ENCODE measurements around the gene RNF166.

DNA sequence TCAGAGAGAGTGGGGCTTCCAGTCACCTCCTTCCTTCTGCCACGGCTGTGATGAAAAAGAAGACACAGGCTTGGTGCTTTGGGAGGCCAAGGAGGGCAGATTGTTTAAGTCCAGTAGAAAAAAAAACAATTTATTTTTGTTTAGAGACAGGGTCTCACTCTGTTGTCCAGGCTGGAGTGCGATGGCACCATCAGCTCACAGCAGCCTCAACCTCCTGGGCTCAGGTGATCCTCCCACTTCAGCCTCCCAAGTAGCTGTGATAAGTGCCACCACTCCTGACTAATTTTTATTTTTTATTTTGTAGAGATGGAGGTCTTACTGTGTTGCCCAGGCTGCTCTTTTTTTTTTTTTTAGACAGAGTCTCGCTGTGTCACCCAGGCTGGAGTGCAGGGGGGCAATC, 40.6 kb downstream of the RNF166 start:
- TF ChIP-seq, protein P1, sequence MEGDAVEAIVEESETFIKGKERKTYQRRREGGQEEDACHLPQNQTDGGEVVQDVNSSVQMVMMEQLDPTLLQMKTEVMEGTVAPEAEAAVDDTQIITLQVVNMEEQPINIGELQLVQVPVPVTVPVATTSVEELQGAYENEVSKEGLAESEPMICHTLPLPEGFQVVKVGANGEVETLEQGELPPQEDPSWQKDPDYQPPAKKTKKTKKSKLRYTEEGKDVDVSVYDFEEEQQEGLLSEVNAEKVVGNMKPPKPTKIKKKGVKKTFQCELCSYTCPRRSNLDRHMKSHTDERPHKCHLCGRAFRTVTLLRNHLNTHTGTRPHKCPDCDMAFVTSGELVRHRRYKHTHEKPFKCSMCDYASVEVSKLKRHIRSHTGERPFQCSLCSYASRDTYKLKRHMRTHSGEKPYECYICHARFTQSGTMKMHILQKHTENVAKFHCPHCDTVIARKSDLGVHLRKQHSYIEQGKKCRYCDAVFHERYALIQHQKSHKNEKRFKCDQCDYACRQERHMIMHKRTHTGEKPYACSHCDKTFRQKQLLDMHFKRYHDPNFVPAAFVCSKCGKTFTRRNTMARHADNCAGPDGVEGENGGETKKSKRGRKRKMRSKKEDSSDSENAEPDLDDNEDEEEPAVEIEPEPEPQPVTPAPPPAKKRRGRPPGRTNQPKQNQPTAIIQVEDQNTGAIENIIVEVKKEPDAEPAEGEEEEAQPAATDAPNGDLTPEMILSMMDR (IDR thresholded peaks at IDR 0.05): no peak
- TF ChIP-seq GTF2I (CRISPR knock-in tag; conservative IDR thresholded peaks at IDR 0.05): no peak
- no peak for TF ChIP-seq JUN (CRISPR knock-in tag; IDR thresholded peaks at IDR 0.05)
- no peak for TF ChIP-seq FOXK1 (CRISPR knock-in tag; IDR thresholded peaks at IDR 0.05)
- TF ChIP-seq, protein P2, sequence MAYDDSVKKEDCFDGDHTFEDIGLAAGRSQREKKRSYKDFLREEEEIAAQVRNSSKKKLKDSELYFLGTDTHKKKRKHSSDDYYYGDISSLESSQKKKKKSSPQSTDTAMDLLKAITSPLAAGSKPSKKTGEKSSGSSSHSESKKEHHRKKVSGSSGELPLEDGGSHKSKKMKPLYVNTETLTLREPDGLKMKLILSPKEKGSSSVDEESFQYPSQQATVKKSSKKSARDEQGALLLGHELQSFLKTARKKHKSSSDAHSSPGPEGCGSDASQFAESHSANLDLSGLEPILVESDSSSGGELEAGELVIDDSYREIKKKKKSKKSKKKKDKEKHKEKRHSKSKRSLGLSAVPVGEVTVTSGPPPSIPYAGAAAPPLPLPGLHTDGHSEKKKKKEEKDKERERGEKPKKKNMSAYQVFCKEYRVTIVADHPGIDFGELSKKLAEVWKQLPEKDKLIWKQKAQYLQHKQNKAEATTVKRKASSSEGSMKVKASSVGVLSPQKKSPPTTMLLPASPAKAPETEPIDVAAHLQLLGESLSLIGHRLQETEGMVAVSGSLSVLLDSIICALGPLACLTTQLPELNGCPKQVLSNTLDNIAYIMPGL (CRISPR knock-in tag; IDR thresholded peaks at IDR 0.05): no peak
- TF ChIP-seq ZNF232 (CRISPR knock-in tag; IDR thresholded peaks at IDR 0.05): no peak
- no peak for TF ChIP-seq NFE2L1 (CRISPR knock-in tag; IDR thresholded peaks at IDR 0.05)
- TF ChIP-seq, protein P3, sequence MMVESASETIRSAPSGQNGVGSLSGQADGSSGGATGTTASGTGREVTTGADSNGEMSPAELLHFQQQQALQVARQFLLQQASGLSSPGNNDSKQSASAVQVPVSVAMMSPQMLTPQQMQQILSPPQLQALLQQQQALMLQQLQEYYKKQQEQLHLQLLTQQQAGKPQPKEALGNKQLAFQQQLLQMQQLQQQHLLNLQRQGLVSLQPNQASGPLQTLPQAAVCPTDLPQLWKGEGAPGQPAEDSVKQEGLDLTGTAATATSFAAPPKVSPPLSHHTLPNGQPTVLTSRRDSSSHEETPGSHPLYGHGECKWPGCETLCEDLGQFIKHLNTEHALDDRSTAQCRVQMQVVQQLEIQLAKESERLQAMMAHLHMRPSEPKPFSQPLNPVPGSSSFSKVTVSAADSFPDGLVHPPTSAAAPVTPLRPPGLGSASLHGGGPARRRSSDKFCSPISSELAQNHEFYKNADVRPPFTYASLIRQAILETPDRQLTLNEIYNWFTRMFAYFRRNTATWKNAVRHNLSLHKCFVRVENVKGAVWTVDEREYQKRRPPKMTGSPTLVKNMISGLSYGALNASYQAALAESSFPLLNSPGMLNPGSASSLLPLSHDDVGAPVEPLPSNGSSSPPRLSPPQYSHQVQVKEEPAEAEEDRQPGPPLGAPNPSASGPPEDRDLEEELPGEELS (CRISPR knock-in tag; IDR thresholded peaks at IDR 0.05): no peak
- TF ChIP-seq, protein P4, sequence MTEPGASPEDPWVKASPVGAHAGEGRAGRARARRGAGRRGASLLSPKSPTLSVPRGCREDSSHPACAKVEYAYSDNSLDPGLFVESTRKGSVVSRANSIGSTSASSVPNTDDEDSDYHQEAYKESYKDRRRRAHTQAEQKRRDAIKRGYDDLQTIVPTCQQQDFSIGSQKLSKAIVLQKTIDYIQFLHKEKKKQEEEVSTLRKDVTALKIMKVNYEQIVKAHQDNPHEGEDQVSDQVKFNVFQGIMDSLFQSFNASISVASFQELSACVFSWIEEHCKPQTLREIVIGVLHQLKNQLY (CRISPR knock-in tag; IDR thresholded peaks at IDR 0.05): no peak

Data from WTC11 (cell line).